Activated gamma-delta T cell (primary cell): Measurements from ENCODE around the gene BCHE.

ENCODE experiments used
- DNase-seq: peaks from one replicate; lab custom pipeline; 2025; lab: John Stamatoyannopoulos, UW

Gene BCHE

GRCh38 chr3:165749821-165750220, 87.4 kb downstream of the BCHE start:
- no peak for DNase-seq

GRCh38 chr3:165749241-165749640, 88.0 kb downstream of the BCHE start:
- DNase-seq = no peak

- no peak for DNase-seq
These were observed 89.1 kb downstream of the BCHE start for GRCh38 chr3:165748094-165748493.

- DNase-seq = no peak
These were observed 90.3 kb downstream of the BCHE start for GRCh38 chr3:165746874-165747273.

- DNase-seq = no peak
These were observed 93.2 kb downstream of the BCHE start for GRCh38 chr3:165744025-165744424.

GRCh38 chr3:165742351-165742750, 94.9 kb downstream of the BCHE start:
- DNase-seq = no peak

- DNase-seq = no peak
These were observed 107.5 kb downstream of the BCHE start for GRCh38 chr3:165729756-165730155.

- DNase-seq = no peak
These were observed 108.3 kb downstream of the BCHE start for GRCh38 chr3:165728924-165729323.

GRCh38 chr3:165725296-165725695, 111.9 kb downstream of the BCHE start:
- no peak for DNase-seq
